ENCODE measurements around the gene COP1. TPM values are rescaled to one million over a fixed set of nuclear protein-coding genes. Genes with fewer than 3 reads are reported as not detected.

The COP1 gene
- total and polyA plus RNA-seq, 10 of the 15 experiments (the other 5 are each of a cell fraction or from before 2014, with no cell fraction given): 17.7 to 49.9 (median 38.7) TPM

DNA sequence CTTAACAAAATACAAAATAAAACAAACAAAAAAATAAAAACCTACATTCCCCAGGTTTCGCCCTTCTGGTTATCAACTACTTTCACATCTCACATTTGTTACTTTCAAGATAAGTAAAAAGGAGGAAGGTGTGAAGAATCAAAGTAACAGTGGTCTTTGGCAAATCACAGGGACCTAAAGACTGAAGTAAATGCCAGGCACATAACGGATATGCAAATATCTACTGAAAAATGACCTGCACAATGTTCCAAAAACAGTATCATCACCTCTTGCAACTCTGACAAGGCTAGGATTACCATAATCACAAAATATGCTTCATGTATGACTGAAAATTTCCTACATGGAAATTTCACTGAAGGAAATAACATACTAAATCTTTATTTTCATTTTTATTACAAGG is 29.3 kb downstream of the COP1 start (continued):
- TF ChIP-seq KAT2A (conservative IDR thresholded peaks at IDR 0.05; ENCODE audit: control insufficient read depth, low read depth, low read length) (no peak), BMI1 (IDR thresholded peaks at IDR 0.05; ENCODE audit: borderline replicate concordance) (0 out of 2 replicates have a peak, but pooled peaks have one; percentile 16), YY1 (IDR thresholded peaks at IDR 0.05; ENCODE audit: low read depth, low read length) (no peak), CBX5 (IDR thresholded peaks at IDR 0.05; ENCODE audit: low read depth) (0 out of 2 replicates have a peak, but pooled peaks have one; percentile 51), HDGF (IDR thresholded peaks at IDR 0.05) (no peak), NBN (IDR thresholded peaks at IDR 0.05) (0 out of 2 replicates have a peak, but pooled peaks have one; percentile 39), IKZF2 (IDR thresholded peaks at IDR 0.05) (peak; percentile 80 to 85; a peak in 3 of 4 replicates), ZNF384 (IDR thresholded peaks at IDR 0.05; ENCODE audit: borderline replicate concordance, low read depth, low read length) (peak; percentile 37; the same call in 1 of the 2 replicates), NRF1 (conservative IDR thresholded peaks at IDR 0.05; ENCODE audit: low read depth, low read length) (no peak), FOXK2 (IDR thresholded peaks at IDR 0.05) (no peak), ATF7 (IDR thresholded peaks at IDR 0.05; ENCODE audit: low read depth) (peak; percentile 69), TCF12 (IDR thresholded peaks at IDR 0.05; ENCODE audit: low read depth, low read length) (no peak), FOXM1 (IDR thresholded peaks at IDR 0.05; ENCODE audit: low read depth, low read length) (0 out of 2 replicates have a peak, but pooled peaks have one; percentile 16), SUZ12 (IDR thresholded peaks at IDR 0.05; ENCODE audit: unreplicated experiment) (no peak), CBFB (IDR thresholded peaks at IDR 0.05; ENCODE audit: low read depth) (no peak), ZNF207 (IDR thresholded peaks at IDR 0.05; ENCODE audit: borderline replicate concordance) (no peak), CREM (IDR thresholded peaks at IDR 0.05; ENCODE audit: low read depth) (no peak), SREBF1 (IDR thresholded peaks at IDR 0.05; ENCODE audit: low read length) (no peak), JUNB (IDR thresholded peaks at IDR 0.05) (peak; percentile 37)
- TF ChIP-seq, protein P1, sequence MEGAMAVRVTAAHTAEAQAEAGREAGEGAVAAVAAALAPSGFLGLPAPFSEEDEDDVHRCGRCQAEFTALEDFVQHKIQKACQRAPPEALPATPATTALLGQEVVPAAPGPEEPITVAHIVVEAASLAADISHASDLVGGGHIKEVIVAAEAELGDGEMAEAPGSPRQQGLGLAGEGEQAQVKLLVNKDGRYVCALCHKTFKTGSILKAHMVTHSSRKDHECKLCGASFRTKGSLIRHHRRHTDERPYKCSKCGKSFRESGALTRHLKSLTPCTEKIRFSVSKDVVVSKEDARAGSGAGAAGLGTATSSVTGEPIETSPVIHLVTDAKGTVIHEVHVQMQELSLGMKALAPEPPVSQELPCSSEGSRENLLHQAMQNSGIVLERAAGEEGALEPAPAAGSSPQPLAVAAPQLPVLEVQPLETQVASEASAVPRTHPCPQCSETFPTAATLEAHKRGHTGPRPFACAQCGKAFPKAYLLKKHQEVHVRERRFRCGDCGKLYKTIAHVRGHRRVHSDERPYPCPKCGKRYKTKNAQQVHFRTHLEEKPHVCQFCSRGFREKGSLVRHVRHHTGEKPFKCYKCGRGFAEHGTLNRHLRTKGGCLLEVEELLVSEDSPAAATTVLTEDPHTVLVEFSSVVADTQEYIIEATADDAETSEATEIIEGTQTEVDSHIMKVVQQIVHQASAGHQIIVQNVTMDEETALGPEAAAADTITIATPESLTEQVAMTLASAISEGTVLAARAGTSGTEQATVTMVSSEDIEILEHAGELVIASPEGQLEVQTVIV (IDR thresholded peaks at IDR 0.05; ENCODE audit: borderline replicate concordance, partially characterized antibody): no peak
- TF ChIP-seq, protein P2, sequence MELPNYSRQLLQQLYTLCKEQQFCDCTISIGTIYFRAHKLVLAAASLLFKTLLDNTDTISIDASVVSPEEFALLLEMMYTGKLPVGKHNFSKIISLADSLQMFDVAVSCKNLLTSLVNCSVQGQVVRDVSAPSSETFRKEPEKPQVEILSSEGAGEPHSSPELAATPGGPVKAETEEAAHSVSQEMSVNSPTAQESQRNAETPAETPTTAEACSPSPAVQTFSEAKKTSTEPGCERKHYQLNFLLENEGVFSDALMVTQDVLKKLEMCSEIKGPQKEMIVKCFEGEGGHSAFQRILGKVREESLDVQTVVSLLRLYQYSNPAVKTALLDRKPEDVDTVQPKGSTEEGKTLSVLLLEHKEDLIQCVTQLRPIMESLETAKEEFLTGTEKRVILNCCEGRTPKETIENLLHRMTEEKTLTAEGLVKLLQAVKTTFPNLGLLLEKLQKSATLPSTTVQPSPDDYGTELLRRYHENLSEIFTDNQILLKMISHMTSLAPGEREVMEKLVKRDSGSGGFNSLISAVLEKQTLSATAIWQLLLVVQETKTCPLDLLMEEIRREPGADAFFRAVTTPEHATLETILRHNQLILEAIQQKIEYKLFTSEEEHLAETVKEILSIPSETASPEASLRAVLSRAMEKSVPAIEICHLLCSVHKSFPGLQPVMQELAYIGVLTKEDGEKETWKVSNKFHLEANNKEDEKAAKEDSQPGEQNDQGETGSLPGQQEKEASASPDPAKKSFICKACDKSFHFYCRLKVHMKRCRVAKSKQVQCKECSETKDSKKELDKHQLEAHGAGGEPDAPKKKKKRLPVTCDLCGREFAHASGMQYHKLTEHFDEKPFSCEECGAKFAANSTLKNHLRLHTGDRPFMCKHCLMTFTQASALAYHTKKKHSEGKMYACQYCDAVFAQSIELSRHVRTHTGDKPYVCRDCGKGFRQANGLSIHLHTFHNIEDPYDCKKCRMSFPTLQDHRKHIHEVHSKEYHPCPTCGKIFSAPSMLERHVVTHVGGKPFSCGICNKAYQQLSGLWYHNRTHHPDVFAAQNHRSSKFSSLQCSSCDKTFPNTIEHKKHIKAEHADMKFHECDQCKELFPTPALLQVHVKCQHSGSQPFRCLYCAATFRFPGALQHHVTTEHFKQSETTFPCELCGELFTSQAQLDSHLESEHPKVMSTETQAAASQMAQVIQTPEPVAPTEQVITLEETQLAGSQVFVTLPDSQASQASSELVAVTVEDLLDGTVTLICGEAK (IDR thresholded peaks at IDR 0.05; ENCODE audit: borderline replicate concordance): no peak
- TF ChIP-seq, protein P3, sequence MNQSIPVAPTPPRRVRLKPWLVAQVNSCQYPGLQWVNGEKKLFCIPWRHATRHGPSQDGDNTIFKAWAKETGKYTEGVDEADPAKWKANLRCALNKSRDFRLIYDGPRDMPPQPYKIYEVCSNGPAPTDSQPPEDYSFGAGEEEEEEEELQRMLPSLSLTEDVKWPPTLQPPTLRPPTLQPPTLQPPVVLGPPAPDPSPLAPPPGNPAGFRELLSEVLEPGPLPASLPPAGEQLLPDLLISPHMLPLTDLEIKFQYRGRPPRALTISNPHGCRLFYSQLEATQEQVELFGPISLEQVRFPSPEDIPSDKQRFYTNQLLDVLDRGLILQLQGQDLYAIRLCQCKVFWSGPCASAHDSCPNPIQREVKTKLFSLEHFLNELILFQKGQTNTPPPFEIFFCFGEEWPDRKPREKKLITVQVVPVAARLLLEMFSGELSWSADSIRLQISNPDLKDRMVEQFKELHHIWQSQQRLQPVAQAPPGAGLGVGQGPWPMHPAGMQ (IDR thresholded peaks at IDR 0.05; ENCODE audit: borderline replicate concordance): no peak
- TF ChIP-seq, protein P4, sequence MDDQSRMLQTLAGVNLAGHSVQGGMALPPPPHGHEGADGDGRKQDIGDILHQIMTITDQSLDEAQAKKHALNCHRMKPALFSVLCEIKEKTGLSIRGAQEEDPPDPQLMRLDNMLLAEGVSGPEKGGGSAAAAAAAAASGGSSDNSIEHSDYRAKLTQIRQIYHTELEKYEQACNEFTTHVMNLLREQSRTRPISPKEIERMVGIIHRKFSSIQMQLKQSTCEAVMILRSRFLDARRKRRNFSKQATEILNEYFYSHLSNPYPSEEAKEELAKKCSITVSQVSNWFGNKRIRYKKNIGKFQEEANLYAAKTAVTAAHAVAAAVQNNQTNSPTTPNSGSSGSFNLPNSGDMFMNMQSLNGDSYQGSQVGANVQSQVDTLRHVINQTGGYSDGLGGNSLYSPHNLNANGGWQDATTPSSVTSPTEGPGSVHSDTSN (IDR thresholded peaks at IDR 0.05; ENCODE audit: insufficient replicate concordance, low read depth, low read length): no peak
